SW 1271 (cell line): ENCODE measurements around the gene SH3RF1.

ENCODE experiments used
- DNase-seq, 2 experiments: peaks; one replicate each; lab custom pipeline; 2025; lab: John Stamatoyannopoulos, UW

The SH3RF1 gene

GRCh38 chr4:169064296-169064695, 206.5 kb downstream of the SH3RF1 start:
- no peak for DNase-seq

GRCh38 chr4:169063441-169063840, 207.3 kb downstream of the SH3RF1 start:
- DNase-seq, result no peak

GRCh38 chr4:169062897-169063244, 207.9 kb downstream of the SH3RF1 start:
- DNase-seq, result no peak

- DNase-seq, result no peak
Measured at GRCh38 chr4:169061386-169061785, 209.4 kb downstream of the SH3RF1 start.

GRCh38 chr4:169060391-169061091, 210.2 kb downstream of the SH3RF1 start:
- no peak for DNase-seq

- no peak for DNase-seq
Measured at GRCh38 chr4:169059306-169060211, 211.2 kb downstream of the SH3RF1 start.

GRCh38 chr4:169058312-169058711, 212.4 kb downstream of the SH3RF1 start:
- DNase-seq, result no peak

GRCh38 chr4:169054879-169055278, 215.9 kb downstream of the SH3RF1 start:
- no peak for DNase-seq

GRCh38 chr4:169052594-169052945, 218.2 kb downstream of the SH3RF1 start:
- no peak for DNase-seq

GRCh38 chr4:169051761-169052593, 218.8 kb downstream of the SH3RF1 start:
- no peak for DNase-seq

GRCh38 chr4:169050881-169051760, 219.6 kb downstream of the SH3RF1 start:
- no peak for DNase-seq

- no peak for DNase-seq
Measured at GRCh38 chr4:169050284-169050683, 220.5 kb downstream of the SH3RF1 start.

- no peak for DNase-seq
Measured at GRCh38 chr4:169048868-169049414, 221.8 kb downstream of the SH3RF1 start.

- no peak for DNase-seq
Measured at GRCh38 chr4:169047956-169048355, 222.8 kb downstream of the SH3RF1 start.

GRCh38 chr4:169045862-169046584, 224.7 kb downstream of the SH3RF1 start:
- no peak for DNase-seq

GRCh38 chr4:169044714-169045447, 225.9 kb downstream of the SH3RF1 start:
- no peak for DNase-seq
